WTC11 (cell line): ENCODE data around the gene AADACL2. TPM values are rescaled to one million over a fixed set of nuclear protein-coding genes. Genes with fewer than 3 reads are reported as not detected.

Source experiments
- ATAC-seq: fragments of 200-7000 bp; cut with Tn5 transposase; 2 replicates; pipeline ENCODE4 v1.10.0; 2021; ENCODE audit warnings: mild to moderate bottlenecking, moderate library complexity
- CTCF ChIA-PET: fragments of 300-600 bp; sonication (Branson Sonifier 250); formaldehyde crosslinking; loops from one replicate; lab custom pipeline; 2021; ENCODE audit warnings: antibody characterized with exemption; lab: Charles Lee
- POLR2A ChIA-PET: fragments of 350-600 bp; sonication (Branson Sonifier 250); formaldehyde crosslinking; loops from one replicate; lab custom pipeline; 2021; ENCODE audit warnings: antibody characterized with exemption; lab: Charles Lee
- DNase-seq: peaks from one replicate; pipeline ENCODE4 v3.0.0; 2021; ENCODE audit warnings: low spot score
- H3K27ac Mint-ChIP-seq: 2 replicates; pipeline ENCODE4 v1.8.0; 2021; ENCODE audit warnings: mixed read lengths
- H3K27me3 Mint-ChIP-seq: 2 replicates; pipeline ENCODE4 v1.8.0; 2021; ENCODE audit warnings: low read depth, mild to moderate bottlenecking, moderate library complexity, mixed read lengths
- H3K36me3 Mint-ChIP-seq: 2 replicates; pipeline ENCODE4 v1.8.0; 2021; ENCODE audit warnings: mixed read lengths
- H3K4me1 Mint-ChIP-seq: 2 replicates; pipeline ENCODE4 v1.8.0; 2022; ENCODE audit warnings: mixed read lengths
- H3K4me3 Mint-ChIP-seq: 2 replicates; pipeline ENCODE4 v1.8.0; 2021; ENCODE audit warnings: mild to moderate bottlenecking, moderate library complexity, mixed read lengths
- H3K9me3 Mint-ChIP-seq: 2 replicates; pipeline ENCODE4 v1.8.0; 2021; ENCODE audit warnings: mixed read lengths
- GTF2I ChIP-seq: fragments of 250-450 bp; sonication (Bioruptor Pico); conservative IDR thresholded peaks from 2 replicates; pipeline ENCODE4 v1.4.0; 2021; ENCODE audit warnings: mild to moderate bottlenecking
- IRF2 ChIP-seq: sonication (generic); formaldehyde crosslinking; IDR thresholded peaks from 2 replicates; pipeline ENCODE4 v1.8.0; 2022; ENCODE audit warnings: low read depth, missing genetic modification reagents, borderline replicate concordance
- JUN ChIP-seq: sonication (generic); formaldehyde crosslinking; IDR thresholded peaks from 2 replicates; pipeline ENCODE4 v1.8.0; 2023; ENCODE audit warnings: mild to moderate bottlenecking, missing genetic modification reagents
- NFE2L1 ChIP-seq: sonication (generic); formaldehyde crosslinking; IDR thresholded peaks from 2 replicates; pipeline ENCODE4 v1.8.1; 2023; ENCODE audit warnings: missing genetic modification reagents
- NR3C1 ChIP-seq: sonication (generic); formaldehyde crosslinking; conservative IDR thresholded peaks from 2 replicates; pipeline ENCODE4 v1.8.1; 2023; ENCODE audit warnings: low read depth, mild to moderate bottlenecking, missing genetic modification reagents
- SOX15 ChIP-seq: fragments of 250-450 bp; sonication (Bioruptor Pico); IDR thresholded peaks from 2 replicates; pipeline ENCODE4 v1.9.0; 2021; ENCODE audit warnings: mild to moderate bottlenecking
- TCF7 ChIP-seq: sonication (generic); formaldehyde crosslinking; IDR thresholded peaks from 2 replicates; pipeline ENCODE4 v1.8.0; 2022; ENCODE audit warnings: mild to moderate bottlenecking, low read depth, missing genetic modification reagents, moderate library complexity
- ZNF219 ChIP-seq: sonication (generic); formaldehyde crosslinking; IDR thresholded peaks from 2 replicates; pipeline ENCODE4 v1.8.0; 2023; ENCODE audit warnings: missing genetic modification reagents, mild to moderate bottlenecking, borderline replicate concordance
- ZNF317 ChIP-seq: sonication (generic); formaldehyde crosslinking; IDR thresholded peaks from 2 replicates; pipeline ENCODE4 v1.8.1; 2023; ENCODE audit warnings: low read depth, mild to moderate bottlenecking, moderate library complexity, missing genetic modification reagents, borderline replicate concordance
- total RNA-seq: library from RNA; stranded (reverse); gene quantifications from 3 replicates; pipeline ENCODE4 v1.2.3, GENCODE V29; 2021
- TF ChIP-seq, protein P1 (sequence below): sonication (generic); formaldehyde crosslinking; IDR thresholded peaks from 2 replicates; pipeline ENCODE4 v1.8.0; 2022; ENCODE audit warnings: mild to moderate bottlenecking, missing genetic modification reagents
- TF ChIP-seq, protein P2 (sequence below): sonication (generic); formaldehyde crosslinking; IDR thresholded peaks from 2 replicates; pipeline ENCODE4 v1.8.1; 2023; ENCODE audit warnings: mild to moderate bottlenecking, missing genetic modification reagents, moderate library complexity
- TF ChIP-seq, protein P3 (sequence below): fragments of 200-600 bp; IDR thresholded peaks from 2 replicates; pipeline ENCODE4 v1.8.0; 2022; ENCODE audit warnings: antibody characterized with exemption
- TF ChIP-seq, protein P4 (sequence below): sonication (generic); formaldehyde crosslinking; IDR thresholded peaks from 2 replicates; pipeline ENCODE4 v1.8.1; 2022; ENCODE audit warnings: low read depth, mild to moderate bottlenecking, moderate library complexity, missing genetic modification reagents, borderline replicate concordance
- TF ChIP-seq, protein P5 (sequence below): sonication (generic); formaldehyde crosslinking; IDR thresholded peaks from 2 replicates; pipeline ENCODE4 v1.8.1; 2022; ENCODE audit warnings: mild to moderate bottlenecking, missing genetic modification reagents, moderate library complexity, borderline replicate concordance
- TF ChIP-seq, protein P6 (sequence below): sonication (generic); formaldehyde crosslinking; IDR thresholded peaks from 2 replicates; pipeline ENCODE4 v1.8.0; 2023; ENCODE audit warnings: missing genetic modification reagents, mild to moderate bottlenecking, borderline replicate concordance
- TF ChIP-seq, protein P7 (sequence below): sonication (generic); formaldehyde crosslinking; IDR thresholded peaks from 2 replicates; pipeline ENCODE4 v1.8.0; 2023; ENCODE audit warnings: missing genetic modification reagents
- TF ChIP-seq, protein P8 (sequence below): sonication (generic); formaldehyde crosslinking; conservative IDR thresholded peaks from 2 replicates; pipeline ENCODE4 v1.8.1; 2023; ENCODE audit warnings: mild to moderate bottlenecking, low read depth, missing genetic modification reagents, moderate library complexity
- TF ChIP-seq, protein P9 (sequence below): fragments of 250-450 bp; sonication (Bioruptor Pico); IDR thresholded peaks from 2 replicates; pipeline ENCODE4 v1.8.0; 2021; ENCODE audit warnings: mild to moderate bottlenecking
- TF ChIP-seq, protein P10 (sequence below): sonication (generic); formaldehyde crosslinking; conservative IDR thresholded peaks from 2 replicates; pipeline ENCODE4 v1.8.1; 2022; ENCODE audit warnings: mild to moderate bottlenecking, missing genetic modification reagents

Gene AADACL2
- total RNA-seq, 1 experiment from 2014 or later, result not detected

DNA sequence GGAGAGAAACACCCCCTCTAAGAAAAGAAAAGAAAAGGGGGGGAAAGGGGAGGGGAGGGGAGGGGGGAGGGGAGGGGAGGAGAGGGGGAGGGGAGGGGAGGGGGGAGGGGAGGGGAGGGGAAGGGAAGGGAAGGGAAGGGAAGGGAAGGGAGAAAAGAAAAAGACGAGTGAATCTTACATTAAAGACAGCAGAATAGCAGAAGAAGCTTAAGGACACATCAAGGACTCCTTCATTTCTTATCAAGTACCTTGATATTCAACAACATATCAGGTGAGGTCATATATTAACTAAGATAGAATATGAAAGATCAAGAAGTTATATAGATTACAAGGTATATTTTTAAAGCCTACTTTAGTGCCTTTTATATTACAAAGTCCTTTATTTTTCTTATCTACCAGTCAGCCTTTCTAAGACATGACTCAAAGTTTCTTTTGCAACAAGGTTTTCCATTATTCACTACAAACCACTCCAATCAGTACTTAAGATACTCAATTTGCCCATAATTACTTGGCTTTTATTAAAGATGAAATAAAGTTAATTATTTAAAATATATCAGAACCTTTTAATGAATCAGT is 62.5 kb downstream of the AADACL2 start (continued):
- TF ChIP-seq ZNF317 (CRISPR knock-in tag) (no peak), GTF2I (CRISPR knock-in tag) (no peak)
- TF ChIP-seq, protein P1, sequence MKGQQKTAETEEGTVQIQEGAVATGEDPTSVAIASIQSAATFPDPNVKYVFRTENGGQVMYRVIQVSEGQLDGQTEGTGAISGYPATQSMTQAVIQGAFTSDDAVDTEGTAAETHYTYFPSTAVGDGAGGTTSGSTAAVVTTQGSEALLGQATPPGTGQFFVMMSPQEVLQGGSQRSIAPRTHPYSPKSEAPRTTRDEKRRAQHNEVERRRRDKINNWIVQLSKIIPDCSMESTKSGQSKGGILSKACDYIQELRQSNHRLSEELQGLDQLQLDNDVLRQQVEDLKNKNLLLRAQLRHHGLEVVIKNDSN (CRISPR knock-in tag), result no peak

DNA sequence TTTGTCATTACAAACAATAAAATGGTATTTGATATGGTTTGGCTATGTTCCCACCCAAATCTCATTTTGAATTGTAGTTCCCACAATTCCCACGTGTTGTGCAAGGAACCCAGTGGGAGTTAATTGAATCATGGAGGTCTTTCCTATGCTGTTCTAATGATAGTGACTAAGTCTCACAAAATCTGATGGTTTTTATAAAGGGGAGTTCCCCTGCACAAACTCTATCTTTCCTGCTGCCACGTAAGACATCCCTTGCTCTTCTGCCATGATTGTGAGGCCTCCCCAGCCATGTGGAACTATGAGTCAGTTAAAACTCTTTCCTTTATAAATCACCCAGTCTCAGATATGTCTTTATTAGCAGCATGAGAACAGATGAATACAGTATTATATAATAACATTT is 64.7 kb downstream of the AADACL2 start:
- DNase-seq (no peak), ATAC-seq (no peak)
- Mint-ChIP-seq H3K36me3 (no peaks in the 10 kb centered on the region), H3K27ac (no peak overlapping the region), H3K4me3 (no peak overlapping the region), H3K27me3 (no peaks in the 10 kb centered on the region), H3K4me1 (no peaks in the 10 kb centered on the region), H3K9me3 (0 out of 2 replicates have a peak, but pooled peaks cover 3% of the 10 kb centered on the region)
- no peak for TF ChIP-seq NR3C1
- no peak for TF ChIP-seq TCF7 (CRISPR knock-in tag)
- TF ChIP-seq NFE2L1 (CRISPR knock-in tag), result no peak
- TF ChIP-seq, protein P2, sequence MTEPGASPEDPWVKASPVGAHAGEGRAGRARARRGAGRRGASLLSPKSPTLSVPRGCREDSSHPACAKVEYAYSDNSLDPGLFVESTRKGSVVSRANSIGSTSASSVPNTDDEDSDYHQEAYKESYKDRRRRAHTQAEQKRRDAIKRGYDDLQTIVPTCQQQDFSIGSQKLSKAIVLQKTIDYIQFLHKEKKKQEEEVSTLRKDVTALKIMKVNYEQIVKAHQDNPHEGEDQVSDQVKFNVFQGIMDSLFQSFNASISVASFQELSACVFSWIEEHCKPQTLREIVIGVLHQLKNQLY (CRISPR knock-in tag), result no peak
- TF ChIP-seq, protein P3, sequence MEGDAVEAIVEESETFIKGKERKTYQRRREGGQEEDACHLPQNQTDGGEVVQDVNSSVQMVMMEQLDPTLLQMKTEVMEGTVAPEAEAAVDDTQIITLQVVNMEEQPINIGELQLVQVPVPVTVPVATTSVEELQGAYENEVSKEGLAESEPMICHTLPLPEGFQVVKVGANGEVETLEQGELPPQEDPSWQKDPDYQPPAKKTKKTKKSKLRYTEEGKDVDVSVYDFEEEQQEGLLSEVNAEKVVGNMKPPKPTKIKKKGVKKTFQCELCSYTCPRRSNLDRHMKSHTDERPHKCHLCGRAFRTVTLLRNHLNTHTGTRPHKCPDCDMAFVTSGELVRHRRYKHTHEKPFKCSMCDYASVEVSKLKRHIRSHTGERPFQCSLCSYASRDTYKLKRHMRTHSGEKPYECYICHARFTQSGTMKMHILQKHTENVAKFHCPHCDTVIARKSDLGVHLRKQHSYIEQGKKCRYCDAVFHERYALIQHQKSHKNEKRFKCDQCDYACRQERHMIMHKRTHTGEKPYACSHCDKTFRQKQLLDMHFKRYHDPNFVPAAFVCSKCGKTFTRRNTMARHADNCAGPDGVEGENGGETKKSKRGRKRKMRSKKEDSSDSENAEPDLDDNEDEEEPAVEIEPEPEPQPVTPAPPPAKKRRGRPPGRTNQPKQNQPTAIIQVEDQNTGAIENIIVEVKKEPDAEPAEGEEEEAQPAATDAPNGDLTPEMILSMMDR, result no peak
- TF ChIP-seq IRF2 (CRISPR knock-in tag), result no peak
- TF ChIP-seq, protein P4, sequence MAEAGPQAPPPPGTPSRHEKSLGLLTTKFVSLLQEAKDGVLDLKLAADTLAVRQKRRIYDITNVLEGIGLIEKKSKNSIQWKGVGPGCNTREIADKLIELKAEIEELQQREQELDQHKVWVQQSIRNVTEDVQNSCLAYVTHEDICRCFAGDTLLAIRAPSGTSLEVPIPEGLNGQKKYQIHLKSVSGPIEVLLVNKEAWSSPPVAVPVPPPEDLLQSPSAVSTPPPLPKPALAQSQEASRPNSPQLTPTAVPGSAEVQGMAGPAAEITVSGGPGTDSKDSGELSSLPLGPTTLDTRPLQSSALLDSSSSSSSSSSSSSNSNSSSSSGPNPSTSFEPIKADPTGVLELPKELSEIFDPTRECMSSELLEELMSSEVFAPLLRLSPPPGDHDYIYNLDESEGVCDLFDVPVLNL (CRISPR knock-in tag), result no peak
- no peak for TF ChIP-seq ZNF219 (CRISPR knock-in tag)
- TF ChIP-seq, protein P5, sequence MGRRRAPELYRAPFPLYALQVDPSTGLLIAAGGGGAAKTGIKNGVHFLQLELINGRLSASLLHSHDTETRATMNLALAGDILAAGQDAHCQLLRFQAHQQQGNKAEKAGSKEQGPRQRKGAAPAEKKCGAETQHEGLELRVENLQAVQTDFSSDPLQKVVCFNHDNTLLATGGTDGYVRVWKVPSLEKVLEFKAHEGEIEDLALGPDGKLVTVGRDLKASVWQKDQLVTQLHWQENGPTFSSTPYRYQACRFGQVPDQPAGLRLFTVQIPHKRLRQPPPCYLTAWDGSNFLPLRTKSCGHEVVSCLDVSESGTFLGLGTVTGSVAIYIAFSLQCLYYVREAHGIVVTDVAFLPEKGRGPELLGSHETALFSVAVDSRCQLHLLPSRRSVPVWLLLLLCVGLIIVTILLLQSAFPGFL (CRISPR knock-in tag), result no peak
- TF ChIP-seq, protein P6, sequence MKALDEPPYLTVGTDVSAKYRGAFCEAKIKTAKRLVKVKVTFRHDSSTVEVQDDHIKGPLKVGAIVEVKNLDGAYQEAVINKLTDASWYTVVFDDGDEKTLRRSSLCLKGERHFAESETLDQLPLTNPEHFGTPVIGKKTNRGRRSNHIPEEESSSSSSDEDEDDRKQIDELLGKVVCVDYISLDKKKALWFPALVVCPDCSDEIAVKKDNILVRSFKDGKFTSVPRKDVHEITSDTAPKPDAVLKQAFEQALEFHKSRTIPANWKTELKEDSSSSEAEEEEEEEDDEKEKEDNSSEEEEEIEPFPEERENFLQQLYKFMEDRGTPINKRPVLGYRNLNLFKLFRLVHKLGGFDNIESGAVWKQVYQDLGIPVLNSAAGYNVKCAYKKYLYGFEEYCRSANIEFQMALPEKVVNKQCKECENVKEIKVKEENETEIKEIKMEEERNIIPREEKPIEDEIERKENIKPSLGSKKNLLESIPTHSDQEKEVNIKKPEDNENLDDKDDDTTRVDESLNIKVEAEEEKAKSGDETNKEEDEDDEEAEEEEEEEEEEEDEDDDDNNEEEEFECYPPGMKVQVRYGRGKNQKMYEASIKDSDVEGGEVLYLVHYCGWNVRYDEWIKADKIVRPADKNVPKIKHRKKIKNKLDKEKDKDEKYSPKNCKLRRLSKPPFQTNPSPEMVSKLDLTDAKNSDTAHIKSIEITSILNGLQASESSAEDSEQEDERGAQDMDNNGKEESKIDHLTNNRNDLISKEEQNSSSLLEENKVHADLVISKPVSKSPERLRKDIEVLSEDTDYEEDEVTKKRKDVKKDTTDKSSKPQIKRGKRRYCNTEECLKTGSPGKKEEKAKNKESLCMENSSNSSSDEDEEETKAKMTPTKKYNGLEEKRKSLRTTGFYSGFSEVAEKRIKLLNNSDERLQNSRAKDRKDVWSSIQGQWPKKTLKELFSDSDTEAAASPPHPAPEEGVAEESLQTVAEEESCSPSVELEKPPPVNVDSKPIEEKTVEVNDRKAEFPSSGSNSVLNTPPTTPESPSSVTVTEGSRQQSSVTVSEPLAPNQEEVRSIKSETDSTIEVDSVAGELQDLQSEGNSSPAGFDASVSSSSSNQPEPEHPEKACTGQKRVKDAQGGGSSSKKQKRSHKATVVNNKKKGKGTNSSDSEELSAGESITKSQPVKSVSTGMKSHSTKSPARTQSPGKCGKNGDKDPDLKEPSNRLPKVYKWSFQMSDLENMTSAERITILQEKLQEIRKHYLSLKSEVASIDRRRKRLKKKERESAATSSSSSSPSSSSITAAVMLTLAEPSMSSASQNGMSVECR (CRISPR knock-in tag), result no peak
- TF ChIP-seq, protein P7, sequence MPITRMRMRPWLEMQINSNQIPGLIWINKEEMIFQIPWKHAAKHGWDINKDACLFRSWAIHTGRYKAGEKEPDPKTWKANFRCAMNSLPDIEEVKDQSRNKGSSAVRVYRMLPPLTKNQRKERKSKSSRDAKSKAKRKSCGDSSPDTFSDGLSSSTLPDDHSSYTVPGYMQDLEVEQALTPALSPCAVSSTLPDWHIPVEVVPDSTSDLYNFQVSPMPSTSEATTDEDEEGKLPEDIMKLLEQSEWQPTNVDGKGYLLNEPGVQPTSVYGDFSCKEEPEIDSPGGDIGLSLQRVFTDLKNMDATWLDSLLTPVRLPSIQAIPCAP (CRISPR knock-in tag), result no peak
- TF ChIP-seq, protein P8, sequence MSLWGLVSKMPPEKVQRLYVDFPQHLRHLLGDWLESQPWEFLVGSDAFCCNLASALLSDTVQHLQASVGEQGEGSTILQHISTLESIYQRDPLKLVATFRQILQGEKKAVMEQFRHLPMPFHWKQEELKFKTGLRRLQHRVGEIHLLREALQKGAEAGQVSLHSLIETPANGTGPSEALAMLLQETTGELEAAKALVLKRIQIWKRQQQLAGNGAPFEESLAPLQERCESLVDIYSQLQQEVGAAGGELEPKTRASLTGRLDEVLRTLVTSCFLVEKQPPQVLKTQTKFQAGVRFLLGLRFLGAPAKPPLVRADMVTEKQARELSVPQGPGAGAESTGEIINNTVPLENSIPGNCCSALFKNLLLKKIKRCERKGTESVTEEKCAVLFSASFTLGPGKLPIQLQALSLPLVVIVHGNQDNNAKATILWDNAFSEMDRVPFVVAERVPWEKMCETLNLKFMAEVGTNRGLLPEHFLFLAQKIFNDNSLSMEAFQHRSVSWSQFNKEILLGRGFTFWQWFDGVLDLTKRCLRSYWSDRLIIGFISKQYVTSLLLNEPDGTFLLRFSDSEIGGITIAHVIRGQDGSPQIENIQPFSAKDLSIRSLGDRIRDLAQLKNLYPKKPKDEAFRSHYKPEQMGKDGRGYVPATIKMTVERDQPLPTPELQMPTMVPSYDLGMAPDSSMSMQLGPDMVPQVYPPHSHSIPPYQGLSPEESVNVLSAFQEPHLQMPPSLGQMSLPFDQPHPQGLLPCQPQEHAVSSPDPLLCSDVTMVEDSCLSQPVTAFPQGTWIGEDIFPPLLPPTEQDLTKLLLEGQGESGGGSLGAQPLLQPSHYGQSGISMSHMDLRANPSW (CRISPR knock-in tag), result no peak
- TF ChIP-seq, protein P9, sequence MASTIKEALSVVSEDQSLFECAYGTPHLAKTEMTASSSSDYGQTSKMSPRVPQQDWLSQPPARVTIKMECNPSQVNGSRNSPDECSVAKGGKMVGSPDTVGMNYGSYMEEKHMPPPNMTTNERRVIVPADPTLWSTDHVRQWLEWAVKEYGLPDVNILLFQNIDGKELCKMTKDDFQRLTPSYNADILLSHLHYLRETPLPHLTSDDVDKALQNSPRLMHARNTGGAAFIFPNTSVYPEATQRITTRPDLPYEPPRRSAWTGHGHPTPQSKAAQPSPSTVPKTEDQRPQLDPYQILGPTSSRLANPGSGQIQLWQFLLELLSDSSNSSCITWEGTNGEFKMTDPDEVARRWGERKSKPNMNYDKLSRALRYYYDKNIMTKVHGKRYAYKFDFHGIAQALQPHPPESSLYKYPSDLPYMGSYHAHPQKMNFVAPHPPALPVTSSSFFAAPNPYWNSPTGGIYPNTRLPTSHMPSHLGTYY (CRISPR knock-in tag), result no peak
- TF ChIP-seq JUN (CRISPR knock-in tag), result no peak
- TF ChIP-seq, protein P10, sequence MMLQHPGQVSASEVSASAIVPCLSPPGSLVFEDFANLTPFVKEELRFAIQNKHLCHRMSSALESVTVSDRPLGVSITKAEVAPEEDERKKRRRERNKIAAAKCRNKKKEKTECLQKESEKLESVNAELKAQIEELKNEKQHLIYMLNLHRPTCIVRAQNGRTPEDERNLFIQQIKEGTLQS (CRISPR knock-in tag), result no peak
- no peak for TF ChIP-seq SOX15 (CRISPR knock-in tag)
- ChIA-PET POLR2A (no interaction called here), CTCF (no interaction called here)
